GM19023 (cell line): ENCODE data around the gene MEGF11.

ENCODE experiments used
- ATAC-seq: cut with Tn5 transposase; IDR thresholded peaks from one replicate; pipeline ENCODE4 v1.9.1; 2021; ENCODE audit warnings: mild to moderate bottlenecking, moderate library complexity; ENCODE audit not compliant: unreplicated experiment

MEGF11 gene

DNA sequence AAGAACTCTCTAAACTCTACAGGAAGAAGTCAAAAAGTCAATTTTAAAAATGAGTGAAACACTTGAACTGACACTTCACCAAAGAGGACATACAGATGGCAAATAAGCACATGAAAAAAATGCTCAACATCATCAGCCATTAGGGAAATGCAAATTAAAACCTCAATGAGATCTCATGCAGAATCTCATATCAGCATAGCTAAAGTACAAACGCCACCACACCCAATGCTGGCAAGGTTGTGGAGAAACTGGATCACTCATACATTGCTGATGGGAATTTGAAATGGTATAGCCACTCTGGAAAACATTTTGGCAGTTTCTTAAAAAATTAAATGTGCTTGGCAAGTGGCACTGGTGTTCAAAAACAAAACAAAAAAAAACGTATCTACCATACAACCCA lies 34.2 kb downstream of the MEGF11 start:
- ATAC-seq, result no peak

DNA sequence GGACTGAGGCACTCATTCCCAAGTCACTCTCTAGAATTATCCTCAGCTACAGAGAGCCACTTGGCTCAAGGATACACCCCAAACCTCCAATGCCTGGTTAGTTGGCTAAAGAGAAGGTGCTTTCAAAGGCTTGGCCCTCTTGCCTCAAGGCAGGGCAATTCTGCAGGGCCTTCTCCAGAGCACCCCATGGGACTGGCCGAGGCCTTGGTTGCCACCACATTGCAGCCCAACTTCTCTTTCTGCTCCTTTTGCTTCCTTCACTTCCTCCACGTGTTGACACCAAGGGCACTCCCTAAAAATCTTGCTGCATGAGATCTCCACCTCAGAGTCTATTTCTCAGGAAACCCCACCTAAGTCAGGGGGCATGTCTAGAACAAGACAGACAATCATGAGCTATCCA lies 36.7 kb downstream of the MEGF11 start:
- no peak for ATAC-seq

DNA sequence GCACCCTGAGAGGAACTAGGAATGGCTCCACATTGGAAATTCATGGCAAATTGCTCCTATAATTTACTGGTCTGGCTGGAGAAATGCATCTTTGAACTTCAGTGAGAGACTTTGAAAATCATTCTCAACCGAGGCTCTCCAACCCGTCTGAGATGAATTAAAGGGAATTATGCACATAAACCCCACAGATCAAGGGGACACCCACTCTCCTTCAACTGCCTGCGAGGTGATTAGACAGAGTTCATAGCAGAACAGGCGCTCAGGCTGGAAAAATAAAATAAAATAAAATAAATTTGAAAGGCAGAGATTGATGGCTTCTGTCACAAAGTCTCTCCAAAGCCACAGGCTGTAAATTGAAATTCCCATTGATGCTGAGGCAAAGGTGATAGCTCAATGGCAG lies 37.7 kb downstream of the MEGF11 start:
- no peak for ATAC-seq

DNA sequence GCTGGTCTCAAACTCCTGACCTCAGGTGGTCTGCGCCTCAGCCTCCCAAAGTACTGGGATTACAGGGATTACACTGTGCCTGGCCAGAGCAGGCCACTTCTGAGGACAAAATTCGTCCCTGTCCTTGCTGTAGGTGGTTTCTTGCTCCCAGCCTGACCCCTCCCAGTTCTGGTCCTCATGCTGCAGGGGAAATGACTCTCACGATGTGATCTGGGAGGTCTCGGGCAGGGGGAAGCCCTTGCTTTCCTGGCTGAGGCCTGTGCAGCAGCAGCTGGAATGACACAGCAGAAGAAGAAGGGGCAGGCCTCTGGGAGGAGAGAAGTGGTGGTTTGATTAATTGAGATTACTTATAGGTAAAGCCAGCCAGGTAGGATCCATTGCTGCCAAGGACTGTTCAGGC lies 39.3 kb downstream of the MEGF11 start:
- no peak for ATAC-seq

DNA sequence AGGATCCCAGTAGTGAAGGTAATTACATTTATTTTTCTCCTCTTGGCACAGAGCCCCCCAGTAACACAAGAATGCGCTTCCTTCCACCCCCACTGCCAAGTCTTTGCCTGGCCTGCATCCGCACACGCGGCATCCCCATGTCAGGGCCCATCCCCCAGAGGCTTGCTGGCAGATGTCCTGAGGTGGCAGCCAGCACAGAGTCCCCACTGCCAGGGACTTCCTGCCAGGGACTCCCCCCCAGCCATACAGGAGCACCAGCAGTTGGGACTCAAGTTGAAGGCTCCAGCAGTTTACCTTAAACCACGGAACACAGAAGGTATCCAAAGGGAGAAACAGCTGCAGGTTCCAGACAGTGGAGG lies 41.0 kb downstream of the MEGF11 start:
- ATAC-seq, result no peak

DNA sequence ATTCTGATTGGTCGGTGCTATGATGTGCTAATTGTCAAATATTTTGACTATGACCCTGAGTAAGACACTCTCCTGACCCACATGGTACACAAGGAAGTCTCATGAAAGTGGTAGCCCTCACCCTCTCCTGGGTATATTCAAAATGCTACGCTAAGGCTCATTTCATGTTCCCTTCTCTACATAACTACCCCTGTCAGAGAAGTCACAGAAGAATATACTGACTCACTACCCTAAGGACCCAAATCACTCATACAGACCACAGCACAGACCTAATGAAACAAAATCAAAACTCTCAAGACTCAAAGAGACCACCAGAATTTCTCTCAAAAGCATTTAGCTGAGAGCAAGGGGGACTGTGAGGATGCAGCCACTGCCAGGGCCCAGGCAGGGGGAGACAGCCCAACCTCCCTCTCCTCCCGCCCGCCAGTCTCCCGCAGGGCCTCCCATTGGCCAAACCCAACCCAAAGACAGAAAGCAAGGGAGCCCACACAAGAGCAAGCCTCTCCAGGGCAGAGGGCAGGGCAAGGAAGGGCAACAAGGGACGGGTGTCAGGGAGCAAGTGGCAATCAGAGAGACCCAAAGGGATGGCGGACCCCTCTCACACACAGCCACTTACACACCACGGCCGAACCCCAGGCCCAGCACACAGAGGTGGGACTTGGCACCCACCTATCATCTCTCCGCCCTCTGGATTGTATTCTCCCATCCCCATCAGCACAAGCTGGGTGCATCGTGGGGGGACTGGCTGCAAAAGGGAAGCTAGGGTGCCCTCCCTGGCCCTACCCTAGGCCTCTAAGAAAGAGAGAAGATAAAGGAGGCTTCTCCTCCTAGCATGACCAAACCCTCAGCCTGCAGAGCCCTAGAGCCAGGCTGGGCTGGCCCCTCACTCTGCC lies 41.6 kb downstream of the MEGF11 start:
- ATAC-seq, result no peak

DNA sequence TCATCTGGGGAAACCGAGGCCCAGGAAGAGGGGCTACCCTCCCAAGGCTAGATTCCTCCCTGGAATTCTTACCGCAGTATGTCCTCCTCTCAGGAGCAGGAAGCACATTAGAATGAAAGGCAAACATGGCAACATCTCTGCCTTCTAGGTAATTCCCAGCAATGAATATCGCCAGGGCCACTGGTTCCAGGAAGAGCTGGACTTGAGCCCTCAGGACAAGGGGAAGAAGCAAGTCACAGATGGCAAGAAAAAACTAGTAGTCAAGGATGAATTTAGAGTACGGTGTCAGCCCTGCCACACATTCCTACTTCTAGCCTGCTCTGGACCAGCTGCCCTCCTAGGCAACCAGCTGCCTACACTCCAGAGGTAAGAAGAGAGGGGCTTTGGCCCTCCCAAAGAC lies 42.9 kb downstream of the MEGF11 start:
- no peak for ATAC-seq

DNA sequence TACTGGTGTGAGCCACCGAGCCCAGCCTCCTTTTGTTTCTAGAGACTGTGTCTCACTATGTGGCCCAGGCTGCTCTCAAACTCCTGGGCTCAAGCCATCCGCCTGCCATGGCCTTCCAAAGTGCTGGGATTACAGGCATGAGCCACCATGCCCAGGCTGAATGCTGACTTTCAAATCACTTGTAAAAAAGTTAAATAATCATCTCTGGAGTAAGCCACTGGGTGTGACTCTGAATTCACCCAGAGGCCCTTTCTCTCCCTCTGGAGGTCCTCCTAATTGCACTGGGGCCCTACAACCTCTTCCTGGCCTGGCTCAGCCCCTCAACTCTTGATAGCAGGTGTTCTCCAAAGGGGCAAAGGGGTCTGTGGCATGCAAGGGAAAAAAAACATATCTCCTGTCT lies 54.8 kb downstream of the MEGF11 start:
- no peak for ATAC-seq

DNA sequence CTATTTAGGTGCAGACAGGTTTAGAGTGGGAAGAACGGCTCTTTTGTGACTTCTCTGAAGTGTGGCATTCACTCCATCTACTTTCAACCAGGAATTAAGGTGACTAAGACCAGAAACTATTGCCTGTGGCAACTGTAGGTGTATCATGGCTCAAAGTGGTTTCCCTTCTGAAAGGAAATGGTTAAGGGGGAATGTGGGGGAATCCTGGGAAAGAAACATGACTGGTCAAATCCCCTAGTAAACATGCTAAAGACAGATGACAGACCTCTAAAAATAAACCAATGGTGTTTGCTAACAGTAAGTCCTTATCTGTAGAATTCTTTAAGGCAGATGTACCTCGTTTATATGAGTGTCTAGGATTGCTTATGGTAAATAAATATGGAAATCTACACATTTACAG lies 56.9 kb downstream of the MEGF11 start:
- no peak for ATAC-seq

DNA sequence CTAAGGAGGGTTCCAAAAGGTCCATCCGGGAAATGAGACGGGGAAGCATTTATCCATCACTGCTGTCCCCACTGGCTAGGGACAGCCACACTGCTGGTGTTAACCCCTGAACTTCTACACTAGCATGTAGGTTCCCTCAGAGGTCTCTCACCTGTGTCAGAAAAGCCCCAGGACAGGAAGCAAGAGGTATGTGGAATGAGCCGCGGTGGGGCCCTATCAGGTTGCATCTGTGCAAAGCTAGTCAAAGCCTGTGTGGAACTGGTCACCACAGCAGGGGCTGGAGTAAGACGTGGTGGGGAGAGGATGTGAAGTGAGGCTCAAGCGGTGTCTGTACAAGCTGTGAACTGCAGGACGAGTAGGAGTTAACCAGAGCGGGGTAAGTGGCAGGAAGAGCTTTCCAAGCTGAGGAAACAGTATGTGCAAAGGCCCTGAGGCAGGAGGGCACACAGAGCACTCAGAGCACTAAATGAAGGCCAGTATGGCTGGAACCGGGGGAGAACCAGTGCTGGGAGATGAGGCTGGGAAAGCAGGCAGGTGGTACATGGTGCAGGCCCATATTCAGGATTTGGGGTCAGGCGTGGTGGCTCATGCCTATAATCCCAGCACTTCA lies 57.8 kb downstream of the MEGF11 start:
- no peak for ATAC-seq

DNA sequence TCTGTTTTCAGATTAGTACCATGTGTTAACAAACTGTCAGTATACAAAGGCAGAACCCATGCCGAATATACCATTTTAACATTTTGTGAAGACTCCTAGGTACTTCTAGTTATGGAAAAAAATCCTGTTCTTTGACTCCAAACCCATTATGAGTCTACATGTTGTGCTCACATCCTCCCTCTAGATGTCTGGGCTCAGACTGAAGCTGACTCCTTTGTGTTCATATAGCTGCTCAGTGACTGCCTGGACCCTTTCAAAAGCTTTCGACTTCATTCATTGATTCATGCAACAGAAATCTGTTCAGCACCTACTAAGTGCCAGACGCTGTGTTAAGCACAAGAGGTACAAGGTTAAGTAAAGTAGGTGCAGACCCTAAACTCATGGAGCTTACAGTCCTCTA lies 60.5 kb downstream of the MEGF11 start:
- no peak for ATAC-seq

DNA sequence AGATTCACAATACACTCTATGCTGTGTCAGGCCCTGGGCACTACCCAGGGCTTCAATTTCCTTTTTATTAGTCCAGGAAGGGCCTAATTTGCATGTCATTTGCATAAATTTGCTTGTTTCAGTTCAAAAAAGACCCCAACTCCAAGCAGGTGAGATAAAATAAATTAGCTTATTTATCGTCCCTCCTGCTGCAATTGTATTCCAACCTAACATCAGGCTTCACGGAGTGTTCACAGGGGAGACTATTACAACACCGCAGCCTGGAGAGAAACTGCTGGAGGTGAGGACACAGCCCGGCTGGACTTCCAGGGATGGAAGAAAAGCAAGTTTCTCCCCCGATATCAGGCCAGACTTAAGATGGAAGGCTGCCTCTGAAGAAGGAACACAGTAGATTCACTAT lies 62.8 kb downstream of the MEGF11 start:
- no peak for ATAC-seq

DNA sequence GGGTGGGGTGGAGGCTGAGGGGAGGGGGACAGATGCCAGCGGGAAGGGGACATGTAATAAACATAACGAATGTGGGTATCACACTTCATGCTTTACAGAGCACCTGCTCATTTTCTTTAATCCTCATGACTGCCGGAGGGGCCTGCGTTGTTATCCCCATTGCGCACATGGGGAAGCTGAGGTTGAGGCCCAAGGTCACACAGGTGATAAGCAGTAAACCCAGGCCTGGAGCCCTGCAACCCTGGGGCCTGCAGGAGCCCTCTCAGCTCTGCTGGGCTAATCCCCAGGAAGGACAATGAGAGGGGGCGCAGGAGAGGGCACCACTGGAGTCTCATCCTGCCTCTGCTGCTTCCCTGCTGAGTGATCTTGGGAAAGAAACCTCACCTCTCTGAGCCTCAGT lies 64.3 kb downstream of the MEGF11 start:
- no peak for ATAC-seq

DNA sequence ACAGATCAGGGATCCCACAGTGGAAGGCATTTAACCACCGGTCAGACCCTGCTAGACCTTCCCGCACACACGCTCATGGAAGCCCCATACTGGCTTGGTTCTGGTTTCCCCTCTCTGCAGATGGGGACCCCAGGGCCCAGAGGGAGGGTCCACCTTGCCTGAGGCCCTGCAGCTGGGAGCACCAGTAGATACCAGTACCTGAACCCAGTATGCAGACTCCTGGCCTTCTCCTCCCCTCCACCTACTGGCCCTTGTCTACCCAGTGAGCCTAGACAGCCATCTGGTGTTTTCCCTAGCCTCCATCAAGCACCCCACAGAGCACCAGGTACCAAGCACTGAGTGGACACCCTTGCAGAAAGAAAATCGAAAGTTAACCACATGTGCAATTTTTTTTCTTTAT lies 65.1 kb downstream of the MEGF11 start:
- no peak for ATAC-seq

DNA sequence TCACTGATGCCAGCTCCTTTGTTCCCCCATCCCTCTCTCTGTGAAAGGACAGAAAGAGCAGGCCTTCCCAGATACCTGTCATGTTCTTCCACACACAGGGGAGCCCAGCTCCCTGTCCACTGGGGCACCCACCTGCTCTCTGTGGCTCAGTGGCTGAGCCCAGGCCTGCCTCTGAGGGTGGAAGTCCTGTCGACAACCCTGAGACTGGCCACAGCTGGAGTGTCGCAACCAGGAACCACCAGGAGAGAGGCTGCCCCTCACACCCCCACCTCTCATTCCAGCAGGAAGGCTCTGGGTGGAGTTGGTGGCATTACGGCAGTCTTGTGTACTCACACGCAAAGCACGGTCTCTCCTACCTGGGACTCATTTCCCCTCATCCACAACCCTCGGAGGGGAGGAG lies 66.3 kb downstream of the MEGF11 start:
- no peak for ATAC-seq

DNA sequence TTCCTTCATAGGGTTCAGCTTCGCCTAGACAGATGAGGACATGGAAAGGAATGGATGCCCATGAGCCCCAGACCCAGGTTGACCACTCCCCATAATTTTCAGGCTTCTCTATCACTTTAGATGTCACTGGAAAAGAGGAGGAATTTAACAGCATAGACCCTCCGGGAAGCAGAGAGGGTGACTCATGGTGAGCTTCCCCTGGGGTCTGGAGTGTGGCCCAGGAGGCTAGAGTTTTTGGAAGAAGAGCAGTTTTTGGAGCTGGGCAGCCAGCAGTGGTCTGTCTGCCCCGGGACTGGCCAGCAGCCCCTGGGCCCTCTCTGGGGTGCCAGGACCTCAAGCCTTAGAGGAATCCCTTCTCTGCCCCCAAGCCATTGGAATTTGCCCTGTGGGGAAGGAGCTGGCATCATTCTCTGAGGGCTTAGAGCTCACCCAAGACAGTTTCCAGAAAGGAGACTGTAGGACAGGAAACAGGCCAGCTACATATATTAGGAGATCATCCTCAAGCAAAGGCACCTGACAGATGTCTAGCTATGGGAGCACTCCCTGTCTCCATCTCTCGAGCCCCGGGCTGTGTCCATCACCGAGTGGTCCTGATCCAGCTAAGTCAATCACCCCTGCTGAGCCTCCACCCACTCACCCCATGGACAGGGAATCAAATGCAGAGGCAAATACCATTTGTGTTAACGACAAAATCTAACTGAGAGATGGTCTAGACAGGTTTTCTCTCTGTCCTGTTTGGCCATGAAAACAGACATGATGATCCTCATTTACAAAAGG lies 67.3 kb downstream of the MEGF11 start:
- no peak for ATAC-seq

DNA sequence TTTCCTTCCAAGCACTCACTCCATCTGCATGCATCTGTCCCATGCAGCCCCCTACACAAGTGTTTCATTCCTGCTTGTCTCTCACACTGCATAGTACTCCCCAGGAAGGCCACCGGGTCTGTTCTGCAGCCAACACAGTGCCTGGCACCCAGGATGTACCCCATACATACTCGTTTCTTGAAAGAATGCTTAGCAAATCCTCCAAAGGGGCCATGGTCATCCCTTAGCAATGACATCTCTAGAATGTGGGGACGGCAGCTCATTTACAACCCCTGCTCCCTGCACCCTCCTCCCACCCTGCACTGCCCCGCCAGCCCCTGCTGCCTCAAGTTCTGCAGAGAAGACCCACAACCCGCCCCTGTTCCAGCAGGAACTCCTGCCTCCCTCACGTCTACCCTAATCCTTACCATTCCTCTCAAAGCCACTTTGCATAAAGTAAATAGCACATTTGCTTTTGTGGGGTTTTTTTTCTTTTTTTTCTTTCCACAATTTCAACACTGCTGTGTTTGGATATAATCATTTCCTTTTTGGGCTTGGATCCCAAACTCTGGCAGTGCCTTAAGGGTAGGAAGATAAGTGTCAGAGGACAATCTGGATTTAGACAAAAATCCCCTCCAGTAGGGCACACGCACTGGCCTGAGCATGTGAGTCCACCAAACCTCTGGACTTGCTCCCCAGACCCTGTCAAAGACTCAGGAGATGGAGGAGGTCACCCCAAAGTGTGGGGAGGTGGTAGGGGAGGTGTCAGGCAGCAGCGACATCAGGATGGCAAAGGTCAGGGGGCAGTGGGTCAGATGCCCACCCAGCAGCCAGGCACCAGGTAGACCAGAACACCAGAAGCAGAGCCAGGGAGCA lies 68.4 kb downstream of the MEGF11 start:
- ATAC-seq, result no peak

DNA sequence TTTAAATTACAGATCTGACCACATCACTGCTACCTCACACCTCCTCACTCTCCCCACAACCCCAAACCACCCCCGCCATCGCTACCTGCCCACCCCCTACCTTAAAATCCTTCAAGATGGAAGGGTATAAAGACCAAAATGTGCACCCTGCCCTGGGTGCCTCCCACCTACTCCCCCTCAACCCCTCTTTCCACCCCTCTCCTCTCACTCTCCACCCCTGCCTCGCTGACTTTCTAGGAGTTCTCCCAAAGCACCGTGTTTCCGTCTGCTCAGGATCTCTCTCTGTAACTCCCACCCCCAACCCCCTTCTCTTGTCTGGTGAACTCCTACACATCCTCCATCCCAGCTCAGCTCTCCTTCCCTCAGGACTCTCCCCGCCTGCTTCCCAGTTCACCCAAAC lies 69.1 kb downstream of the MEGF11 start:
- ATAC-seq, result no peak

DNA sequence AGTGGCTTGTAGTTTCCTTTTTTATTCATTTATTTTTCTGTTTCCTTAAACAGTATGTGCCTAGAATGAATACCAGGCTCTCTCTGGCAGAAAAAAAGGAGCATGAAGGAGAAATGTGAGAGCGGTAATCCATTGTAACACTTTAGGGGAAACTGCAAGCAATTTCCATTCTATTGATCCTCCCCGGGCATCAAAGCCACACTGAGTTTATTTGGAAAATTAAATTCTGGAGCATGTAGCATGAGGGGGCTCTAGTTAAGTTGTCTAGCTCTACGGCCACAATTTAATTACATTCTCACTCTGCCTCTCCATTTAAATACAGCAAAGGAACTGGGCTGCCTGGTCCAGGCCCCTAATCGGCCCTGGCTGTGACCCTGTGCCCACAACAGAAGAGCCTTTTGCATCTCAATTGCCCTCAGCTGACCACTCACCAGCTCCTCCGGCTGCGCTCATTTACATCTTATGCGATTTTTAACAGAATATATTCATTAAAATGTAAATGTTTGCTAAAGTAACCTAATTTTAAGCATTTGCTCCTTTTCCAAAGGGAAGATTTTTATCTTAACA lies 72.9 kb downstream of the MEGF11 start:
- no peak for ATAC-seq

DNA sequence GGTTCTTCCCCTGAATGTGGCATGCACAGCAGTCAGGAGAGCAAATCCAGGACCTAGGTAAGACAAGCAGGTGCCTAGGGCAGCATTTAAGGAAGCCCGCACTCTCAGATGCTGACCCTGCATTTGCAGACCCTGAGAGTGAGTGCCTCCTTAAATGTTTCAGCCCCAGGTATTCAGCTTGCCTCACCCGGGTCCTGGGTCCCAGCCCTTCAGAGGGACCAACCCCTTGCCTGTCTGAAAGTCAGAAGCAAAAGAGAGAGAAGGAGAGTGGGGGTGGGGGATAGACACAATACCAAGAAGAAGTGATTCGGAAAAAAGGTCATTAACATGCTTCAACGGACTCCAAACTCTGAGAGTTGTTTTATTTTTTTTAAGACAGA lies 75.0 kb downstream of the MEGF11 start:
- no peak for ATAC-seq
